ENCODE measurements around the gene RHOF. TPM values are rescaled to one million over a fixed set of nuclear protein-coding genes. Genes with fewer than 3 reads are reported as not detected.
"Not testable (repeated sequence)": the region's sequence is repeated elsewhere in the genome, so short reads cannot be mapped to it uniquely, and the experiment has no call there.

RHOF gene
- total RNA-seq, 2 experiments from 2014 or later: 136 to 141 TPM

DNA sequence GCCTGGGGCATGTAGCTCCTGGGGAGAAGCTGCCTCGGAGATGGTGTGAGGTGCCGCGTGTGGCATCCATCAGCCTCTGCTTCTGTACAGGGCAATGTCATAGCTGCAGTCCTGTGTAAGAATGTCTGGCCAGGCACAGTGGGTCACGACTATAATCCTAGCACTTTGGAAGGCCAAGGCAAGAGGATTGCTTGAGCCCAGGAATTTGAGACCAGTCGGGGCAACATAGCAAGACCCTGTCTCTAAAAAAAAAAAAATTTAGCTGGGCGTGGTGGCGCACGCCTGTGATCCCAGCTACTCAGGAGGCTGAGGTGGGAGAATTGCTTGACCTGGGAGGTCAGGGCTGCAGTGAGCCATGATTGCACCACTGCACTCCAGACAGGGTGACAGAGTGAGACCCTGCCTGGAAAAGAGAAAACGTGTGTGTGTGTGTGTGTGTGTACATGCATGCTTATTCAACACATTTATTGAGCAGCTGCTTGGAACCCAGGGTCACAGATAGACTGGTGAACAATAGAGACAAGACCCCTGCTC is 24.1 kb downstream of the RHOF start:
- no peaks in the 10 kb centered on the region for H3K9me3 Mint-ChIP-seq
- ChIA-PET POLR2A (no interaction called here), CTCF (interaction anchor here (1.3 kb wide), 1 partner anchor 25 kb away, joined by 7 read pairs; the partner anchor contains the start of gene RHOF)
- no peaks in the 10 kb centered on the region for H3K36me3 Mint-ChIP-seq
- DNase-seq: no peak
- intact Hi-C loops (cut with micrococcal nuclease): no loop called here
- H3K4me1 Mint-ChIP-seq (ENCODE audit: low read depth): peaks cover 5% of the 10 kb centered on the region
- H3K4me3 Mint-ChIP-seq: no peak overlapping the region
- no peaks in the 10 kb centered on the region for H3K27me3 Mint-ChIP-seq
- no peak overlapping the region for H3K27ac Mint-ChIP-seq

DNA sequence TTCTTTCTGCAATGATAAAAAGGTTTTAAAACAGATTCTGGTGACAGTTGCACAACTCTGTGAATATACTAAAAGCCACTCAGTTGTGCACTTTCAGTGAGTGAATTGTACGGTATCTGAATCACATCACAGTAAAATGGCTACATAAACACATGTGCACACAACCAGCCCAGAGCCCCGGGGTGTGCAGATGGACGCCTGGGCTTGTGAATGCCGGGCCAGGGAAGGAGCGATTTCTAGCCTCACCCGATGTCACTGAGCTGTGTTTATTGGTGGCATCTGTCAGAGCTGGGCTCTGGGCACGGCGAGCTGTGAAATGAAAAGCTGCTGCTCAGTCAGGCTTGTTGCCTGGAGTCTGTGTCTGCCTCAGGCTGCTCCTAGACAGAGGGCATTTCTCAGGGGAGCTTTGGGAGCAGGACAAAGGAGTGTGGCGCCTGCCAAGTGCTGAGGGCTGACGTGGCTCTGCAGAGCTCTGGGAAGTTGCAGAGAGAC is 25.9 kb downstream of the RHOF start:
- ChIA-PET CTCF (interaction anchor here (1.1 kb wide), 2 partner anchors 27 to 70 kb away, joined by 3 to 6 read pairs; partner anchors contain the start of gene RHOF), POLR2A (no interaction called here)
- H3K9me3 Mint-ChIP-seq: no peaks in the 10 kb centered on the region
- H3K4me1 Mint-ChIP-seq (ENCODE audit: low read depth): no peaks in the 10 kb centered on the region
- intact Hi-C loops (cut with micrococcal nuclease): no loop called here
- no peaks in the 10 kb centered on the region for H3K36me3 Mint-ChIP-seq
- H3K27ac Mint-ChIP-seq: no peak overlapping the region
- H3K4me3 Mint-ChIP-seq: no peak overlapping the region
- no peaks in the 10 kb centered on the region for H3K27me3 Mint-ChIP-seq
- no peak for DNase-seq

DNA sequence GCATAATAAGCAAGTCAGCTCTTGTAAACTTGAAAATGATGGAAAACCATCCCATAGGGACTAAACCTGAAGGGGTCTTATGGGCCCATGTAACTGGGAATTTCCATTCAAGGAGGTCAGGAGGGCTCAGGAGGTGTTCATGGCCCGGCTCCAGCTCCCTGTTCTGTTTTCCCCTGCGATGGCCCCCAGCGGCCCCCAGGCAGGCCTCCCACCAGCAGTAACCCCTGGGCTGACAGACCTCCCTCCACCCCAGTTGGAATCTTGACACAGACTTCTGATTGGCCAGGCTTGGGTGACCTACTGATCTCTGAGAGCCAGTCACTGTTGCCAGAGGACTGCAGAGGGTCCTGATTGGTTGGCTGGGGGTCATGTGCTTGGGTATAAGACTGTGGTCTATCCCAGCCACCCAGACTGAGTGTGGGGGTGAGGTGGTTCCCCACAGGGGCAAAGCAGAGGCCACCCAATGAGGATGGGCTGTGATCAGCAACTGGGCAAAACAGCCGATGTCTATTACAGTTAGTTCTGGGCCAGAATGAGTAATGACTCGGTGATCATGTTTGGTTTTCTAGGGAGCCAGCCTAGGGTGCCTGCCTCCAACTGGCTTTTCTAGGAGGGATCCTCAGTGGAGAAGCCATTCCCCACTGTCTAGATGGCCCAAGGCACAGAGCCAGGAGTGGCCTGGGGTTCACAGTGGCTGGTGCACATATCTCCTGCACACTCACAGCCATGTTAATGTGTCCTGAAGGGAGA is 27.0 kb downstream of the RHOF start:
- ChIA-PET POLR2A (no interaction called here), CTCF (no interaction called here)
- no peaks in the 10 kb centered on the region for H3K27me3 Mint-ChIP-seq
- H3K27ac Mint-ChIP-seq: no peak overlapping the region
- no peaks in the 10 kb centered on the region for H3K36me3 Mint-ChIP-seq
- intact Hi-C loops (cut with micrococcal nuclease): no loop called here
- no peaks in the 10 kb centered on the region for H3K9me3 Mint-ChIP-seq
- no peak overlapping the region for H3K4me3 Mint-ChIP-seq
- DNase-seq: no peak
- no peaks in the 10 kb centered on the region for H3K4me1 Mint-ChIP-seq (ENCODE audit: low read depth)

DNA sequence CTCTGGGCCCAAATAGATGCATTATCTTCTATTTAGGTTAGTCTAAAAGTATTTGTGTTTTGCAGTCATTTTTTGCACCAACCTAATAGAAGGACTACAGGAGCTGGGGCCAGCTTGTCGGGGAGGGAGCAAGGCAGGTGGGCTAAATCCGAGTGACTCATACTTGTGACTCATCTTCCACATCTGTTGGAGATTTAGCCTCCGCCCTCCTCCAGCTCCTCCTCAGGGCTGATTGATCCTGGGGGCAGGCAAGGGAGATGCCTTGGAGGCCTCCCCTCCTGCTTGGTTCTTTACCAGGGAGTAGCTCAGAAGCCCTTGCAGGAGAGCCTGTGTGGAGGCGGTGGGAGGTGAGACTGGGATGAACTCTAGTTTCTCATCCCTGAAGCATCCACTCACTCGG is 27.9 kb downstream of the RHOF start:
- Mint-ChIP-seq H3K27ac (no peak overlapping the region), H3K27me3 (no peaks in the 10 kb centered on the region), H3K36me3 (no peaks in the 10 kb centered on the region), H3K9me3 (no peaks in the 10 kb centered on the region), H3K4me1 (ENCODE audit: low read depth) (no peaks in the 10 kb centered on the region), H3K4me3 (no peak overlapping the region)
- POLR2A ChIA-PET: no interaction called here
- intact Hi-C loops (cut with micrococcal nuclease): no loop called here
- CTCF ChIA-PET: no interaction called here
- DNase-seq: no peak

DNA sequence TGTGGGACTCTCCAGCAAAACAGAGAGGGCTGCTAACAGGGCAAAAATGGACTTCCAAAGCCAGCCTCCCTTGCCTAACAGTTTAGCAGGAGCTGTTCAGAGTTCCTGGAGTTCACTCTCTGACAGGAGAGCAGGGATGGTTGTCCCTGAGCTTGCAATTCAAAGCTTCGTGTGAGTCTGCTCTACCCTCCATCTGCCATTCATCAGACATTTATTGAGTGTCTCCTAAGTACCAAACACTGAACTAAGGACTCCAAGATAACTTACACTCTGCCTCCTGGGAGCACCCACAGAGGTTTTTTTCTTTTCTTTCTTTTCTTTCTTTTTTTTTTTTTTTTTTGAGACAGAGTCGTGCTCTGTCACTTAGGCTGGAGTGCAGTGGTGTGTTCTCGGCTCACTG is 28.7 kb downstream of the RHOF start:
- no peak for DNase-seq
- H3K4me1 Mint-ChIP-seq (ENCODE audit: low read depth): no peaks in the 10 kb centered on the region
- H3K27ac Mint-ChIP-seq: no peak overlapping the region
- no peaks in the 10 kb centered on the region for H3K27me3 Mint-ChIP-seq
- CTCF ChIA-PET: interaction anchor here (1.3 to 1.5 kb wide), 2 partner anchors 12 to 29 kb away, joined by 3 to 5 read pairs; partner anchors contain the start of gene RHOF
- no peaks in the 10 kb centered on the region for H3K36me3 Mint-ChIP-seq
- intact Hi-C loops (cut with micrococcal nuclease): no loop called here
- no peak overlapping the region for H3K4me3 Mint-ChIP-seq
- no peaks in the 10 kb centered on the region for H3K9me3 Mint-ChIP-seq
- POLR2A ChIA-PET: no interaction called here

DNA sequence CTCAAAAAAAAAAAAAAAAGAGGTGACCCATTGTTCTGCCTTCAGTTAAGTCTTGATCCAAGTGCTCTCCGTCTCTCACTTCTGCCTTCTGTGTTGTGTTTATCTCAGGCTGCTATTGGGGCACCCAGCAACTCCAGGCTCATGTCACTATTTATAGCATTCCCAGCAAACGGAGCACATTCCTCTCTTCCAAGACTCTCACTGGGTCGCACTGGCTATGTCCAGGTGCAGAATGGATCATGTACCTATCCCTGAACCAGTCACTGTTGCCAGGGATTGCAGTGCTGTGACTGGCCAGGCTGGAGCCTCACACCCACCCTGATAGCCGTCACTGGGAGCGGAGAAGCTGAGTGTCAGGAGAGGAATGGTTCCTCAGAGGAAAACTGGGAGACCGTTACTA is 31.2 kb downstream of the RHOF start:
- H3K4me1 Mint-ChIP-seq (ENCODE audit: low read depth): no peaks in the 10 kb centered on the region
- H3K27ac Mint-ChIP-seq: no peak overlapping the region
- H3K4me3 Mint-ChIP-seq: no peak overlapping the region
- H3K27me3 Mint-ChIP-seq: no peaks in the 10 kb centered on the region
- no peaks in the 10 kb centered on the region for H3K36me3 Mint-ChIP-seq
- H3K9me3 Mint-ChIP-seq: no peaks in the 10 kb centered on the region
- ChIA-PET POLR2A (no interaction called here), CTCF (interaction anchor here (0.6 kb wide), 1 partner anchor 32 kb away, joined by 3 read pairs; no protein-coding TSS in a partner anchor)
- intact Hi-C loops (cut with micrococcal nuclease): no loop called here
- DNase-seq: no peak

DNA sequence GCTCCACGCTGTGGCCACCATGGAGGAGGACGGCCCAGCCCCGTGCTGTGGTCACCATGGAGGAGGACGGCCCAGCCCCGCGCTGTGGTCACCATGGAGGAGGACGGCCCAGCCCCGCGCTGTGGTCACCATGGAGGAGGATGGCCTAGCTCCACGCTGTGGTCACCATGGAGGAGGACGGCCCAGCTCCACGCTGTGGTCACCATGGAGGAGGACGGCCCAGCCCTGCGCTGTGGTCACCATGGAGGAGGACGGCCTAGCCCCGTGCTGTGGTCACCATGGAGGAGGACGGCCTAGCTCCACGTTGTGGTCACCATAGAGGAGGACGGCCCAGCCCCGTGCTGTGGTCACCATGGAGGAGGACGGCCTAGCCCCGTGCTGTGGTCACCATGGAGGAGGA is 35.0 kb downstream of the RHOF start:
- H3K4me1 Mint-ChIP-seq (ENCODE audit: low read depth): peaks cover 12% of the 10 kb centered on the region
- DNase-seq; H3K4me3 Mint-ChIP-seq; intact Hi-C loops (cut with micrococcal nuclease); POLR2A ChIA-PET; H3K9me3 Mint-ChIP-seq; H3K27ac Mint-ChIP-seq; H3K36me3 Mint-ChIP-seq; H3K27me3 Mint-ChIP-seq; CTCF ChIA-PET: not testable (repeated sequence)

DNA sequence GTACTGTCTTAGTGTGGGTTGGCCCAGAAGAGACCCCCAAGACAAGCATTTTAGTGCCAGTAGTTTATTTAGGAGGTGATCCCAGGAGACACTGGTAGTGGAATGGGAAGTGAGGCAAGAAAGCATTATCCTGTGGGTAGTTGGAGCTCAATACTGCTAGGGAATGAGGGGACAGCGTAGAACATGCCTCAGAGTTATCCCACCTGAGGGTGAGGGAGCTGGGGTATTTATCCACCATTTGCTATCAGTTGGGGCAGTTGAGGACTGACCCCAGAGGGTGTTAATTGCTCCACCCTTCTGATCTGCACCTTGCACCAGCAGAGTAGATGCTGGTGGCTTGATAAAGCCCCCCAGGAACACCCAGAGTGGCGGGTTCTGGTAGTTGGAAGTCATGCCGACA is 37.9 kb downstream of the RHOF start:
- POLR2A ChIA-PET: no interaction called here
- peaks cover 5% of the 10 kb centered on the region for H3K36me3 Mint-ChIP-seq
- no peaks in the 10 kb centered on the region for H3K27me3 Mint-ChIP-seq
- H3K4me3 Mint-ChIP-seq: no peak overlapping the region
- H3K27ac Mint-ChIP-seq: no peak overlapping the region
- peaks cover 12% of the 10 kb centered on the region for H3K4me1 Mint-ChIP-seq (ENCODE audit: low read depth)
- intact Hi-C loops (cut with micrococcal nuclease): no loop called here
- H3K9me3 Mint-ChIP-seq: no peaks in the 10 kb centered on the region
- DNase-seq: no peak
- CTCF ChIA-PET: interaction anchor here (1.2 to 2.4 kb wide), 2 partner anchors 17 to 39 kb away, joined by 3 to 9 read pairs; no protein-coding TSS in a partner anchor

DNA sequence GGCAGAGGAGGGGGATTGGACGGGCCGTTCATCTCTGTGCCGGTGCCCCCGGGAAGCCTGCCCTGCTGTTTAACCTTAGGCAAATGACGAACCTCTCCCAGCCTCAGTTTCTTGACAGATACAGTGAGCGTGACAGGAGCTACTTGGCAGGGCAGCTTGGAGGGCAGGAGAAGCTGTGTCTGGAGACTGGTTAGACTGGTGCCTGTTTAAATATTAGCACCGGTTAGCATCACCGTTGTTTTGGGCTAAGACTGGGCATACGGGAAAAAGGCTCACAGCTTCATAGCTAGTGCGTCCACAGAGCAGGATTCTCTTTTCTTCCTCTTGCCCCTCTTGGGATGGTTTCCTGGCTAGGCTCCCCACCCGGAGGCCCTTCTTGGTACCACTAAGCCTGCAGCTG is 38.7 kb downstream of the RHOF start:
- Mint-ChIP-seq H3K27me3 (no peaks in the 10 kb centered on the region), H3K4me3 (no peak overlapping the region), H3K27ac (no peak overlapping the region), H3K36me3 (peaks cover 5% of the 10 kb centered on the region), H3K4me1 (ENCODE audit: low read depth) (peaks cover 15% of the 10 kb centered on the region), H3K9me3 (no peaks in the 10 kb centered on the region)
- intact Hi-C loops (cut with micrococcal nuclease): no loop called here
- DNase-seq: no peak
- ChIA-PET POLR2A (no interaction called here), CTCF (interaction anchor here (1.0 kb wide), 1 partner anchor 18 kb away, joined by 3 read pairs; no protein-coding TSS in a partner anchor)

DNA sequence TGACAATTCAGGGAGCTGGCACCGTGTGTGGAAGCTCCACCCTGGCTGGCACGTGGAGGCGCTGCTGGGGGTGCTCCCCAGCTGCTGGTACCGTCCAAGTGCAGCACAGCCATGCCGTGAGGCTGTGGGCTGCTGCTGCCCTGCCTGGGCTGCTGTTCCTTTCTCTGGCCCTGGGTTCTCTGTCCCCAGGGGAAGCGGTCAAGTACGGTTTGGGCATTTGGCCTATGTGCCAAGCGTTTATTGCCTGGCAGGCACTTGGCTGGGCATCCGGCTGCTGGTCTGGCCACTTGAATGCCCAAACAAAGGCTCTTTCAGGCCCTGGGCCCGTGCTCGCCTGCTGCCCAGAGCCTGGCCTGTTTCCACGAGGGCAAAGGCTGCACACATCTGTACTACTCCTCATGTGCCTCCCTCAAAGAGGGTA is 39.6 kb downstream of the RHOF start:
- H3K9me3 Mint-ChIP-seq: no peaks in the 10 kb centered on the region
- DNase-seq: no peak
- peaks cover 5% of the 10 kb centered on the region for H3K36me3 Mint-ChIP-seq
- H3K4me3 Mint-ChIP-seq: no peak overlapping the region
- peaks cover 15% of the 10 kb centered on the region for H3K4me1 Mint-ChIP-seq (ENCODE audit: low read depth)
- ChIA-PET POLR2A (no interaction called here), CTCF (interaction anchor here (1.5 kb wide), 1 partner anchor 23 kb away, joined by 3 read pairs; no protein-coding TSS in a partner anchor)
- no peaks in the 10 kb centered on the region for H3K27me3 Mint-ChIP-seq
- no peak overlapping the region for H3K27ac Mint-ChIP-seq
- intact Hi-C loops (cut with micrococcal nuclease): no loop called here

DNA sequence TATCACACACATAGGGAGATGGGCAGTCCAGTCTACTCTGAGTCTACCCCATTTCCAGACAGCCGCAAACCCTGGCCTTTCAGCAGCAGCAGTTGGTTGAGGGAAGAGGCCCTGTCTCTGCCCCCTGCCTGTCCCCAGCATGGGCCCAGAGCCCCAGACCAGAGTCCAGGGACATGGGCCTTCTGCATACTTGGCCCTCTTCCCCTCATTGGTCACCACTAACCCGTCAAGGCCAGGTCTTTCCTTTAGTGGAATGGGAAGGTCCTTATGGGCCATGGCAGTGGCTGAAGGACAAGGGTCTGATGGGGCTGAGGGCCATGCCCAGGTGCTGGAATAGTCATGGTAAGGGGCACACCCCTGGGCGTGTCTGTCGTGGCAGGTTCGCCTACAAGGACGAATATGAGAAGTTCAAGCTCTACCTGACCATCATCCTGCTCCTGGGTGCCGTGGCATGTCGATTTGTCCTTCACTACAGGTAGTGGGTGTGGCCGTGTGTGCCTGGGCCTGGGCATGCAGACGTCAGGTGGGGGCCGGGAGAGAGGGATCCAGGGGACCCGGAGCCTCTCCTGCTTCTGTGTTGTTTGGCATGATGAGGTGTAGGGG is 41.6 kb downstream of the RHOF start:
- DNase-seq: no peak
- CTCF ChIA-PET: no interaction called here
- H3K27ac Mint-ChIP-seq: no peak overlapping the region

DNA sequence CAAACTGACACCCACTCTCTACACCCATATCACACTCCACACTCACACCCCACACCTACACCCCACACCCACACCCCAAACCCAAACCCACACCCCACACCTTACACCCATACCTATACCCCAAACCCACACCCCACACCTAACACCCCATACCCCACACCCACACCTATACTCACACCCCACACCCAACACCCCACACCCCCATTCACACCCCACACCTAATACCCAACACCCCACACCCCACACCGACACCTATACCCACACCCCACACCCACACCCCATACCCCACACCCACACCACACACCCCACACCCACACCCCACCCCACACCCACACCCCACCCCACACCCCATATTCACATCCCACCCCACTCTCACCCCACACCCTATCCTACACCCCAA is 42.5 kb downstream of the RHOF start:
- Mint-ChIP-seq H3K27me3 (no peaks in the 10 kb centered on the region), H3K4me3 (no peak overlapping the region), H3K36me3 (peaks cover 5% of the 10 kb centered on the region), H3K27ac (no peak overlapping the region), H3K4me1 (ENCODE audit: low read depth) (peaks cover 6% of the 10 kb centered on the region), H3K9me3 (no peaks in the 10 kb centered on the region)
- CTCF ChIA-PET: no interaction called here
- intact Hi-C loops (cut with micrococcal nuclease): no loop called here
- no peak for DNase-seq
- POLR2A ChIA-PET: no interaction called here

More for the DNA sequence above, 41.6 kb downstream of the RHOF start:
- POLR2A ChIA-PET: no interaction called here
- Mint-ChIP-seq H3K4me3 (no peak overlapping the region), H3K27me3 (no peaks in the 10 kb centered on the region), H3K9me3 (no peaks in the 10 kb centered on the region), H3K36me3 (peaks cover 5% of the 10 kb centered on the region), H3K4me1 (ENCODE audit: low read depth) (peaks cover 14% of the 10 kb centered on the region)
- intact Hi-C loops (cut with micrococcal nuclease): no loop called here

Data from activated CD4-positive, alpha-beta memory T cell treated with anti-CD3 and anti-CD28 coated beads for 36 hours (primary cell).